Mesenteric fat pad (tissue), 1 donor: Measurements from ENCODE around the gene DNAH3. TPM values are rescaled to one million over a fixed set of nuclear protein-coding genes. Genes with fewer than 3 reads are reported as not detected.
"Not testable (repeated sequence)": the region's sequence is repeated elsewhere in the genome, so short reads cannot be mapped to it uniquely, and the experiment has no call there.

ENCODE experiments used
- DNase-seq: peaks from one replicate; pipeline ENCODE4 v3.0.0-alpha.2; 2020; ENCODE audit warnings: low spot score
- total RNA-seq: library from RNA; stranded (reverse); fragmentation: NEBNext Ultra II Directional; extraction: Animal tissue kit (Norgen Biotek cat#: 25700); gene quantifications from one replicate; pipeline ENCODE4 v1.2.1, GENCODE V29; 2021
- donor health status: DM: yes; HTN: yes; CAD: no.

DNAH3 gene
- total RNA-seq, 1 donor from 2014 or later, result 0.10 TPM

GRCh38 chr16:20948444-20948843, 202.2 kb downstream of the DNAH3 start:
- DNase-seq, result no peak

GRCh38 chr16:20946015-20946629, 204.5 kb downstream of the DNAH3 start:
- no peak for DNase-seq

GRCh38 chr16:20945575-20945875, 205.1 kb downstream of the DNAH3 start:
- not testable (repeated sequence) for DNase-seq

GRCh38 chr16:20944861-20945574, 205.6 kb downstream of the DNAH3 start:
- no peak for DNase-seq

GRCh38 chr16:20942256-20942655, 208.4 kb downstream of the DNAH3 start:
- no peak for DNase-seq

GRCh38 chr16:20941636-20941926, 209.1 kb downstream of the DNAH3 start:
- DNase-seq, result no peak

- DNase-seq, result no peak
Observed at GRCh38 chr16:20940871-20941635, 209.6 kb downstream of the DNAH3 start.

- DNase-seq, result no peak
Observed at GRCh38 chr16:20939611-20940010, 211.0 kb downstream of the DNAH3 start.

- DNase-seq, result no peak
Observed at GRCh38 chr16:20938426-20938825, 212.2 kb downstream of the DNAH3 start.

- no peak for DNase-seq
Observed at GRCh38 chr16:20937736-20938135, 212.9 kb downstream of the DNAH3 start.

- DNase-seq, result no peak
Observed at GRCh38 chr16:20933589-20933988, 217.1 kb downstream of the DNAH3 start.

GRCh38 chr16:20931066-20931600, 219.5 kb downstream of the DNAH3 start:
- peak; percentile 20 for DNase-seq

GRCh38 chr16:20930365-20930690, 220.3 kb downstream of the DNAH3 start:
- no peak for DNase-seq

GRCh38 chr16:20929676-20930364, 220.8 kb downstream of the DNAH3 start:
- peak; percentile 53 for DNase-seq

GRCh38 chr16:20928774-20929411, 221.8 kb downstream of the DNAH3 start:
- DNase-seq, result peak; percentile 47

- no peak for DNase-seq
Observed at GRCh38 chr16:20925751-20926150, 224.9 kb downstream of the DNAH3 start.

- peak; percentile 30 for DNase-seq
Observed at GRCh38 chr16:20923876-20924275, 226.8 kb downstream of the DNAH3 start.

- no peak for DNase-seq
Observed at GRCh38 chr16:20920799-20921198, 229.8 kb downstream of the DNAH3 start.

- no peak for DNase-seq
Observed at GRCh38 chr16:20920091-20920490, 230.6 kb downstream of the DNAH3 start.

GRCh38 chr16:20918486-20919239, 232.0 kb downstream of the DNAH3 start:
- no peak for DNase-seq

GRCh38 chr16:20916942-20917341, 233.7 kb downstream of the DNAH3 start:
- DNase-seq, result no peak
